Mucosa of descending colon (tissue), 3 donors: ENCODE data around the gene GRIK5. TPM values are rescaled to one million over a fixed set of nuclear protein-coding genes. Genes with fewer than 3 reads are reported as not detected.

Source experiments
- ATAC-seq: fragments of 200-7000 bp; cut with Tn5 transposase; one replicate; pipeline ENCODE4 v1.9.1; 2020; ENCODE audit warnings: mild to moderate bottlenecking, moderate library complexity
- DNase-seq, 3 donors: peaks; one replicate each; pipeline ENCODE4 v3.0.0-alpha.2; 2020
- H3K36me3 ChIP-seq: fragments of 200-600 bp; one replicate; pipeline ENCODE4 v1.8.0; 2021; ENCODE audit warnings: low read depth, mild to moderate bottlenecking
- H3K4me1 ChIP-seq: fragments of 200-600 bp; one replicate; pipeline ENCODE4 v1.8.0; 2021; ENCODE audit warnings: low read depth, mild to moderate bottlenecking
- H3K4me3 ChIP-seq: fragments of 200-600 bp; one replicate; pipeline ENCODE4 v1.8.0; 2021; ENCODE audit warnings: mild to moderate bottlenecking
- H3K9me3 ChIP-seq: fragments of 200-600 bp; one replicate; pipeline ENCODE4 v1.8.0; 2021; ENCODE audit warnings: mild to moderate bottlenecking
- CTCF ChIP-seq: fragments of 200-600 bp; IDR thresholded peaks from one replicate; pipeline ENCODE4 v1.8.0; 2022; ENCODE audit warnings: antibody characterized with exemption, mild to moderate bottlenecking
- intact Hi-C, 2 donors: fragments of 100-400 bp; cut with DNase I in 1 of 2; cut with micrococcal nuclease in 1 of 2; formaldehyde crosslinking; loops; one replicate each; pipeline versions ENCODE4 v1.11.0 to v1.11.1; 2022; cut with DNase I, micrococcal nuclease
- total RNA-seq, 3 donors: library from RNA; stranded (reverse); fragmentation: NEBNext Ultra II Directional in 2 of 3; extraction: Animal tissue kit (Norgen Biotek cat#: 25700) in 2 of 3; gene quantifications; one replicate each; pipeline versions ENCODE4 v1.2.1 to v1.2.4, GENCODE V29; 2021 to 2023
- donor health status: DM: no; HTN: no; CAD: no; lungs with moderate emphysema.
- donor health status: DM: no; HTN: no; CAD: no.
- donor health status: DM: no; HTN: yes; CAD: no.

Gene GRIK5
- total RNA-seq, 3 donors from 2014 or later = 0.67 to 25.8 (median 2.0) TPM

DNA sequence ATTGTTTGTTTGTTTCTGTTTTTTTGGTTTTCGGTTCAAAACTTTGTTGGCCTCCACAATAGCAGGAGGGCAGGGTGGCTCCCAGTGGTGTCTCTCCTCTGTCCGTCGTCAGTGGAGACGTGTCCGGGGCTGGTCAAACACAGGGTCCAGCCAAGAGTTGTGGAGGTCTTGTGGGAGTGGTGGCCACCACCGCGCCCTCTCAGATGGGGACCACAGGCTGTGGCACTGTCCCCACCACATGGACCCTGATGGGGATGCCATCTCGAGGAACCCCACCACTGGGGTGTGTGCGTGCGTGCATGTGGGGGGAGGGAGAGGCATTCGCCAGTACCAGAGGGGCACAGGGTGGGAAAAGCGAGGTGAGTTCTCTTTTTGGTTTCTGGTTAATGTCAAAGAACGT lies 19.8 kb upstream of the GRIK5 start:
- ATAC-seq = no peak
- intact Hi-C loops = no loop called here
- no peak for TF ChIP-seq CTCF
- Histone ChIP-seq H3K9me3 (no peaks in the 10 kb centered on the region), H3K4me3 (no peak overlapping the region), H3K36me3 (no peaks in the 10 kb centered on the region), H3K4me1 (peaks cover 13% of the 10 kb centered on the region)
- DNase-seq = no peak

DNA sequence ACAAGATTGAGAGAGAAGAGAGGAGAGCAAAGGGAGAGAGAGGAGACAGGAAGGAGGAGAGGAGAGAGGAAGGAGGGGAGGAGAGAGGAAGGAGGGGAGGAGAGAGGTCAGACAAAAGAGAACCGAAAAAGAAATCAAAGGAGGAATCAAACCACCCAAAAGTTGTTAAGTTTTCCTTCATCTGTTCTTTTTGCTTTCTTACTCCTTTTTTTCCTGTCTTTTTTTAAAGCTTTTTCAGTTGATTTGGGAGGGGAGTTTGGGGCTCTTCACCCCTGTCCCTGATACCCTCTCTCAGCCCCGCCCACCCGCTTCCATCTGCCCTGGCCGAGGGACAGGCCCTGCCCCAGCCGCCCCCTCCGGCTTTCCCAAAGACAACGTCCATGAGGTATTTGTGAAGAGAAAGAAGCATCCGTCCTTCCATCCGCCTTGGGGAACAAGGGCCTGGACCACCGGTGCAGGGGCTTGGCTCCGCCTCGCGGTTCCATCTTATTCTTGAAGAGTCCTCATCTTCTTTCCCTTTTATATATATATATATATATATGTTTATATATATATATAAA lies 19.3 kb upstream of the GRIK5 start:
- intact Hi-C loops = no loop called here
- no peak for TF ChIP-seq CTCF
- no peaks in the 10 kb centered on the region for H3K9me3 ChIP-seq
- no peaks in the 10 kb centered on the region for H3K36me3 ChIP-seq
- peaks cover 13% of the 10 kb centered on the region for H3K4me1 ChIP-seq
- no peak overlapping the region for H3K4me3 ChIP-seq
- ATAC-seq = no peak
- DNase-seq = no peak

GRCh38 chr19:42088471-42089190 lies 18.6 kb upstream of the GRIK5 start:
- Histone ChIP-seq H3K9me3 (no peaks in the 10 kb centered on the region), H3K36me3 (no peaks in the 10 kb centered on the region), H3K4me3 (no peak overlapping the region), H3K4me1 (peaks cover 13% of the 10 kb centered on the region)
- no peak for TF ChIP-seq CTCF
- intact Hi-C loops = no loop called here
- no peak for ATAC-seq
- no peak for DNase-seq

- H3K4me1 ChIP-seq = peaks cover 14% of the 10 kb centered on the region
- DNase-seq (no peak), ATAC-seq (no peak)
- H3K36me3 ChIP-seq = no peaks in the 10 kb centered on the region
- H3K9me3 ChIP-seq = no peaks in the 10 kb centered on the region
- TF ChIP-seq CTCF = no peak
- intact Hi-C loops = no loop called here
- H3K4me3 ChIP-seq = no peak overlapping the region
Measured at GRCh38 chr19:42086770-42087550, 17.0 kb upstream of the GRIK5 start.

- intact Hi-C loops = no loop called here
- Histone ChIP-seq H3K36me3 (no peaks in the 10 kb centered on the region), H3K9me3 (no peaks in the 10 kb centered on the region), H3K4me1 (peaks cover 12% of the 10 kb centered on the region), H3K4me3 (no peak overlapping the region)
- DNase-seq (no peak), ATAC-seq (no peak)
- TF ChIP-seq CTCF = no peak
Measured at GRCh38 chr19:42086188-42086736, 16.3 kb upstream of the GRIK5 start.
